Mammary epithelial cell (primary cell): ENCODE data around the gene ERN1.

Source experiments
- CTCF ChIP-seq, 2 donors: IDR thresholded peaks in 1 of 2; conservative IDR thresholded peaks in 1 of 2; 2 replicates each; pipeline ENCODE4 v1.5.1; 2011 to 2012; ENCODE audit warnings: inconsistent platforms in 2 of 2, low read length in 2 of 2, mild to moderate bottlenecking in 2 of 2, control low read depth in 1 of 2, low read depth in 1 of 2; ENCODE audit not compliant: insufficient read depth in 1 of 2; ENCODE audit errors: extremely low read depth in 1 of 2
- EZH2 ChIP-seq: IDR thresholded peaks from 2 replicates; pipeline ENCODE4 v1.6.1; 2012; ENCODE audit warnings: low read length, inconsistent platforms, borderline replicate concordance

GRCh38 chr17:64092952-64093451, 36.9 kb downstream of the ERN1 start:
- TF ChIP-seq CTCF (conservative IDR thresholded peaks at IDR 0.05 in 1 of 2, IDR thresholded peaks at IDR 0.05 in 1 of 2; ENCODE audit: extremely low read depth in 1 of 2, insufficient read depth in 1 of 2, low read depth in 1 of 2, low read length in 2 of 2): no peak
- no peak for TF ChIP-seq EZH2
